Esophagus (tissue), 2 donors: Measurements from ENCODE around the gene TSPYL1. TPM values are rescaled to one million over a fixed set of nuclear protein-coding genes. Genes with fewer than 3 reads are reported as not detected.
"Not testable (repeated sequence)": the region's sequence is repeated elsewhere in the genome, so short reads cannot be mapped to it uniquely, and the experiment has no call there.

ENCODE experiments used
- H3K27ac ChIP-seq, 2 donors: one replicate each; pipeline ENCODE4 v1.5.1; 2013; ENCODE audit warnings: low read depth in 2 of 2, mild to moderate bottlenecking in 2 of 2, inconsistent platforms in 1 of 2, low read length in 1 of 2, moderate library complexity in 1 of 2
- H3K27me3 ChIP-seq, 2 donors: one replicate each; pipeline ENCODE4 v1.6.1; 2013; ENCODE audit warnings: low read length in 2 of 2, control low read depth in 1 of 2, mild to moderate bottlenecking in 1 of 2; ENCODE audit not compliant: insufficient read depth in 2 of 2, control insufficient read depth in 1 of 2
- H3K36me3 ChIP-seq, 2 donors: one replicate each; pipeline ENCODE4 v1.6.1; 2013; ENCODE audit warnings: low read length in 1 of 2; ENCODE audit not compliant: control insufficient read depth in 2 of 2, insufficient read depth in 2 of 2
- H3K4me1 ChIP-seq, 2 donors: one replicate each; pipeline ENCODE4 v1.6.1; 2013; ENCODE audit warnings: low read length in 1 of 2; ENCODE audit not compliant: control insufficient read depth in 2 of 2, insufficient read depth in 2 of 2
- H3K4me3 ChIP-seq, 2 donors: one replicate each; pipeline ENCODE4 v1.5.1; 2013; ENCODE audit warnings: low read length in 2 of 2, mild to moderate bottlenecking in 2 of 2, low read depth in 1 of 2, moderate library complexity in 1 of 2
- H3K9me3 ChIP-seq, 2 donors: one replicate each; pipeline ENCODE4 v1.6.1; 2013; ENCODE audit warnings: mild to moderate bottlenecking in 2 of 2, low read depth in 1 of 2, low read length in 1 of 2, moderate library complexity in 1 of 2; ENCODE audit not compliant: control insufficient read depth in 2 of 2, insufficient read depth in 1 of 2
- WGBS, 2 donors: extraction: QIAGEN DNeasy Blood & Tissue Kit; methylation state at CpG; one replicate each; pipeline ENCODE4 v1.1.7; 2013; 5-methylcytosine and 5-hydroxymethylcytosine counted together
- polyA plus RNA-seq, 2 donors: library from polyadenylated mRNA; stranded (reverse); fragments of 200-250 nt; gene quantifications; one replicate each; pipeline ENCODE4 v1.2.3, GENCODE V29; 2013
- donor health status: healthy with polysubstance abuse.
- donor health status: Bipolar disorder and iron deficiency.

TSPYL1 gene
- polyA plus RNA-seq, 2 donors: 11.9 to 24.3 TPM

DNA sequence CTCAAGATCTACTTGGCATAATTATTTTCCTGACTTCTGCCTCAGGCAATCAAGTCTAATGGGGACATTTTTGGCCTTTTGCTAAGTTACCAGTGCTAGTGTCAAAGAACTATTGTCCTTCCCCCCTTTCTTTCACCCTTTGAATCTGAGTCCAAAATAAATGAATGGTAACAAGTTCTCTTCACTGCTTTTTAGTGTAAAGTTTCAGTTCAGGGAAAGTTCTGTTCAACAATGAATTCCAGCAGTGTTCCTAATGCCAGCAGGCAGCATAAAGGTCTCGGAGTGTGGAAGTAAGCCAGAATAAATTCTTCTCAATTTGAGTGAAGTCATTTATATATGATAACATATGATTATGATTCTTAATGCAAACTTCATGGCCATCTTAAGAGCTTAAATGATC is 20.8 kb upstream of the TSPYL1 start:
- Histone ChIP-seq H3K36me3 (no peaks in the 10 kb centered on the region), H3K4me3 (no peak overlapping the region), H3K4me1 (no peaks in the 10 kb centered on the region), H3K9me3 (no peaks in the 10 kb centered on the region), H3K27ac (no peak overlapping the region), H3K27me3 (no peaks in the 10 kb centered on the region)
- WGBS, 2 donors: 54 to 57% methylated on average over 1 of the region's 1 CpG

GRCh38 chr6:116298973-116299372 is 19.2 kb upstream of the TSPYL1 start:
- Histone ChIP-seq H3K27me3 (no peaks in the 10 kb centered on the region), H3K27ac (no peak overlapping the region), H3K4me1 (no peaks in the 10 kb centered on the region), H3K36me3 (no peaks in the 10 kb centered on the region), H3K4me3 (no peak overlapping the region), H3K9me3 (no peaks in the 10 kb centered on the region)

DNA sequence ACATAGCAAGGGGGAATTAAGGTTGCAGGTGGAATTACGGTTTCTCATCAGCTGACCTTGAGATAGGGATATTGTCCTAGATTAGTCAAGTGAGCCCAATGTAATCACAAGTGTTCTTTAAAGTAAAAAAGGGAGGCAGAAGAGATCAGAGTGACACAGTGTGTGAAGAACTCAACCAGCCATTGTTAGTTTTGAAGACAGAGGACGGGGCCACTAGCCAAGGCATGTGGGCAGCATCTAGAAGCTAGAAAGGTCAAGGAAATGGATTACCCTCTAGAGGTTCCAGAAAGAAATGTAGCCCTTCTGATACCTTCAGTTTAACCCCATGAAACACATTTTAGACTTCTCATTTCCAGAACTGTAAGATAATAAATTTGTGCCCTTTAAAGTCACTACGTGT is 18.5 kb upstream of the TSPYL1 start:
- no peaks in the 10 kb centered on the region for H3K27me3 ChIP-seq
- no peak overlapping the region for H3K4me3 ChIP-seq
- H3K36me3 ChIP-seq: no peaks in the 10 kb centered on the region
- H3K4me1 ChIP-seq: no peaks in the 10 kb centered on the region
- no peaks in the 10 kb centered on the region for H3K9me3 ChIP-seq
- WGBS, 2 donors: 91 to 96% methylated on average over 3 of the region's 3 CpGs
- no peak overlapping the region for H3K27ac ChIP-seq

GRCh38 chr6:116292553-116292952 is 12.8 kb upstream of the TSPYL1 start:
- Histone ChIP-seq H3K4me1 (no peaks in the 10 kb centered on the region), H3K27me3 (no peaks in the 10 kb centered on the region), H3K36me3 (no peaks in the 10 kb centered on the region), H3K9me3 (no peaks in the 10 kb centered on the region), H3K27ac (no peak overlapping the region), H3K4me3 (no peak overlapping the region)
- 94% methylated on average over 1 of the region's 1 CpG for WGBS, 2 donors

DNA sequence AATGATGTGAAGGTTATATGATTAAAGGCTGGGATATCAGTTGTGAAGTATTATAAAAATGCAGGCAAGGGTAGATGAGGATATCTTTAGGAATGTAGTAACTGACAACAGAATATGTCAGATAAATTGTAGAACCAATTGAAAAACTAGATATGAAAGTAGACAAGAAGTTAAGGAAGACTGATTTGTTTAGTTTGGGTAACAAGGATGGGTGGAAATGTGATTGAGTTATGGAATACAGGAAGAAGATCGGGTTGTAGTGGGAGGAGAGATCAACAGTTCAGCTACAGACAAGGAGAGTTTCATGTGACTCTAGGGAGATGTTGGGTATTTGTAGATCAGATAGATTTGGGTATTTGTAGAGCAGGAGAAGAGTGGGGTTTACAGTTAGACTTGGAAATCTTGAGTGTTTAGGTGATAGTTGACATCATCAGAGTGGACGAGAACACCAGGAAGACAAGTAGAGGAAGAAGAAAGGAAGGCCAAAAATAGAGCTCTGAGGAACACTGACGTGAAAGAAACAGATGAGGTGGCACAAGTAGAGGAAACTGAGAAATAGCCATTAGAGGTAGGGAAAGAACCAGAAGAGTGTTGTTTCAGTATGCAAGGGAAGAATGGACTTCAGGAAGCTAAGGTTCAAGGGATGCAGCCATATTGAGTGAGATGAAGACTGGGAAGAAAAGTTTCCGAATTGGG is 12.1 kb upstream of the TSPYL1 start:
- WGBS, 2 donors: 80 to 85% methylated on average over 4 of the region's 4 CpGs
- no peaks in the 10 kb centered on the region for H3K36me3 ChIP-seq

DNA sequence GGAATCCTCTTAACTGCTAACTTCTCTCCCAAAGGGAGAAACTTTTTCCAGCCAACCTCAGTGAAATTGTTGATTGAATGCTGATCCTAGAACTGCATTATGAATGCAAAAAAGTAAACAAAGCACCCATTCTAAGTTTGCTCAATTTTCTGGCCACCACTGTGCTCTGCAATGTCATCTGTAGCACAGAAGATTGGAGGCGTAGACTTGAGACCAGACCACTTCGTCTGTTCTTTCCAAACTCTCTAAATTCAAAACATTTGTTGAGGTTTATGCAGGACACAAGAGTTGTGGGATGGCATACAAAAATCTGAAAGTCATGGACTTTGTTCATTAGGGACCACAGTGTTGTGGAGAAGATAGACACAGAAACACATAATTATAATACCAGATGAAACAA is 11.1 kb upstream of the TSPYL1 start:
- H3K27me3 ChIP-seq: no peaks in the 10 kb centered on the region
- no peaks in the 10 kb centered on the region for H3K36me3 ChIP-seq
- H3K4me1 ChIP-seq: no peaks in the 10 kb centered on the region
- H3K27ac ChIP-seq: no peak overlapping the region
- 88 to 90% methylated on average over 2 of the region's 2 CpGs for WGBS, 2 donors
- no peak overlapping the region for H3K4me3 ChIP-seq
- H3K9me3 ChIP-seq: no peaks in the 10 kb centered on the region

More for the DNA sequence above, 12.1 kb upstream of the TSPYL1 start:
- Histone ChIP-seq H3K9me3 (no peaks in the 10 kb centered on the region), H3K4me1 (no peaks in the 10 kb centered on the region), H3K27ac (no peak overlapping the region), H3K27me3 (no peaks in the 10 kb centered on the region), H3K4me3 (no peak overlapping the region)

DNA sequence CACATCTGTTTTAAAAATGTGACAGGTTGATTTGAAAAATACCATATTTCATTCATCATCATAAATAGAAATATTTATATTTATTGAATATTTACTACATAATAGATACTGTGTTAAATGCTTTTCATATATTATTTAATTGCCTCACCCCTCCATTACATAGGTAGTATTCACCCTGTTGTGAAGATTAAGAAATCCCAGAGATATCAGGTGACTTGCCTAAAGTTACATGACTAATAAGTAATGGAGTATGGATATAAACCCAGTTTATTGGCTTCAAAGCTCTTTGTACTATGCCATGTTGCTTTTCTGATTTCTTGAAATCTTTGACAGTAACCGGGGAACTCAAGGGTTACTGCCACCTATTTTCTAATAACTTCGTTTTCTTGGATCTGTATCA is 10.1 kb upstream of the TSPYL1 start:
- no peaks in the 10 kb centered on the region for H3K36me3 ChIP-seq
- no peaks in the 10 kb centered on the region for H3K4me1 ChIP-seq
- H3K4me3 ChIP-seq: no peak overlapping the region
- no peak overlapping the region for H3K27ac ChIP-seq
- H3K9me3 ChIP-seq: no peaks in the 10 kb centered on the region
- 89 to 90% methylated on average over 2 of the region's 2 CpGs for WGBS, 2 donors
- H3K27me3 ChIP-seq: no peaks in the 10 kb centered on the region

- no peak overlapping the region for H3K4me3 ChIP-seq
- H3K27ac ChIP-seq: no peak overlapping the region
- 91 to 94% methylated on average over 2 of the region's 2 CpGs for WGBS, 2 donors
These were observed 8.1 kb upstream of the TSPYL1 start for GRCh38 chr6:116287689-116288282.

GRCh38 chr6:116286773-116287358 is 7.1 kb upstream of the TSPYL1 start:
- H3K36me3 ChIP-seq: no peaks in the 10 kb centered on the region
- H3K27ac ChIP-seq: no peak overlapping the region
- no peaks in the 10 kb centered on the region for H3K27me3 ChIP-seq
- H3K4me1 ChIP-seq: no peaks in the 10 kb centered on the region
- no peak overlapping the region for H3K4me3 ChIP-seq
- 83 to 86% methylated on average over 1 of the region's 1 CpG for WGBS, 2 donors
- no peaks in the 10 kb centered on the region for H3K9me3 ChIP-seq

More at GRCh38 chr6:116287689-116288282, 8.1 kb upstream of the TSPYL1 start:
- H3K27me3 ChIP-seq: no peaks in the 10 kb centered on the region
- no peaks in the 10 kb centered on the region for H3K4me1 ChIP-seq
- no peaks in the 10 kb centered on the region for H3K9me3 ChIP-seq
- no peaks in the 10 kb centered on the region for H3K36me3 ChIP-seq

DNA sequence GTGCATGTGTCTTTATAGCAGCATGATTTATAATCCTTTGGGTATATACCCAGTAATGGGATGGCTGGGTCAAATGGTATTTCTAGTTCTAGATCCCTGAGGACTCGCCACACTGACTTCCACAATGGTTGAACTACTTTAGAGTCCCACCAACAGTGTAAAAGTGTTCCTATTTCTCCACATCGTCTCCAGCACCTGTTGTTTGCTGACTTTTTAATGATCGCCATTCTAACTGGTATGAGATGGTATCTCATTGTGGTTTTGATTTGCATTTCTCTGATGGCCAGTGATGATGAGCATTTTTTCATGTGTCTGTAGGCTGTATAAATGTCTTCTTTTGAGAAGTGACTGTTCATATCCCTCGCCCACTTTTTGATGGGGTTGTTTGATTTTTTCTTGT is 5.3 kb upstream of the TSPYL1 start:
- not testable (repeated sequence) for H3K9me3 ChIP-seq, H3K36me3 ChIP-seq, H3K4me1 ChIP-seq, H3K27ac ChIP-seq, H3K27me3 ChIP-seq, H3K4me3 ChIP-seq
- 92 to 97% methylated on average over 4 of the region's 4 CpGs for WGBS, 2 donors
